ENCODE measurements around the gene GTPBP6. TPM values are rescaled to one million over a fixed set of nuclear protein-coding genes. Genes with fewer than 3 reads are reported as not detected.

Gene GTPBP6
- total and polyA plus RNA-seq, 2 donors (not counting 3 experiments of a cell fraction or from before 2014, with no cell fraction given), result 39.1 to 63.5 TPM

DNA sequence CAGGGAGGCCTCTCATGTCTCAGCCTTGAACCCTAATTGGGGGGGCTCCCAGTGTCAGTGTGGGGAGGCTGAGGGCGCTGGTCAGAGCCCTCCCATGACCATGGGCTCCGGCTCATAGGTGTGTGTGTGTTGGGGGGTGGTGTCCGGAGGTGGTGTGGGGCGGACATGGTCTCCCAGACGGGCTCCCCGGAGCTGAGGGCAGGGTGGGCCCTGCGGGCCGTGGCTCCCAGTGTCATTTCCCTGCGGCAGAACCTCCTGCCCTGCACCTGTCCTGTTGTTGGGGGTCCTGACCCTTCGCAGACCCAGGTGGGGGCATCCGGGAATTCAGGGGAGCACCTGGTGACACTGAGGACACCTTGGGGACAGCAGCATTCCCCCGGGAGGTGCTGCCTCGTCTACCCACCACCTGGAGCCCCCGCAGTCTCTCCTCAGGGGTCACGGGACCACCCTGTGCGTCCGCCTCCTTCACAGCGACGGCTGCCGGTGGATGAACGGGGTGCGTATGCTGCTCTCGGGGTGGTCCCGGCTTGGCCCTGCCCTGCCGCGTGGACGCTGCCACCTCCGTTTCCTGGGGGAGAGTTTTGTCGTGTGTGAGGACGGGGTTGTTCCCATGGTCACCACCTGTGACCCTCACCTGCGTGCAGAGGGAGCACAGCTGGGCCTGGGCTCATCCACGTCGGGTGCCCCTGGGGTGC lies 14.5 kb upstream of the GTPBP6 start:
- Histone ChIP-seq H3K79me2 (ENCODE audit: control insufficient read depth, insufficient read depth, low read length) (no peaks in the 10 kb centered on the region), H3K27me3 (ENCODE audit: control insufficient read depth in 2 of 2, insufficient read depth in 2 of 2, low read length in 2 of 2) (peaks cover 0 to 3% of the 10 kb centered on the region in 2 experiments), H3K27ac (ENCODE audit: insufficient read depth, low read depth, low read length) (no peak overlapping the region), H3K4me3 (replicated peaks in 1 of 3; ENCODE audit: insufficient read depth in 1 of 3, low read depth in 1 of 3, low read length in 3 of 3) (no peak overlapping the region), H4K20me1 (replicated peaks; ENCODE audit: control insufficient read depth, extremely low read depth, insufficient read depth, low read length) (no peaks in the 10 kb centered on the region), H3K36me3 (ENCODE audit: control insufficient read depth in 2 of 2, extremely low read depth in 1 of 2, insufficient read depth in 2 of 2, low read length in 2 of 2) (no peaks in the 10 kb centered on the region), H3K9me3 (replicated peaks; ENCODE audit: control insufficient read depth, insufficient read depth, low read length) (no peaks in the 10 kb centered on the region), H3K4me2 (ENCODE audit: insufficient read depth, low read length) (no peak overlapping the region), H3K9me1 (replicated peaks; ENCODE audit: control insufficient read depth, extremely low read depth, insufficient read depth, low read length) (no peaks in the 10 kb centered on the region), H2AFZ (ENCODE audit: low read depth, low read length) (no peak overlapping the region), H3K4me1 (ENCODE audit: control insufficient read depth, extremely low read depth, insufficient read depth, low read length) (no peaks in the 10 kb centered on the region), H3K9ac (replicated peaks; ENCODE audit: extremely low read depth, insufficient read depth, low read length) (no peak overlapping the region)
- TF ChIP-seq MYC (IDR thresholded peaks at IDR 0.05; ENCODE audit: low read depth, low read length) (no peak), FOS (IDR thresholded peaks at IDR 0.05; ENCODE audit: borderline replicate concordance, insufficient read depth, low read length) (no peak), JUN (IDR thresholded peaks at IDR 0.05; ENCODE audit: borderline replicate concordance, insufficient read depth, insufficient read length, low read depth) (no peak), POLR2AphosphoS5 (IDR thresholded peaks at IDR 0.05; ENCODE audit: insufficient read depth, low read depth, low read length) (no peak), POLR2A (IDR thresholded peaks at IDR 0.05; ENCODE audit: low read depth, low read length) (no peak), GATA2 (IDR thresholded peaks at IDR 0.05; ENCODE audit: insufficient read depth, insufficient read length, low read depth, low read length) (no peak), EZH2 (IDR thresholded peaks at IDR 0.05; ENCODE audit: borderline replicate concordance, low read depth, low read length, severe bottlenecking) (no peak)
- TF ChIP-seq, protein P1, sequence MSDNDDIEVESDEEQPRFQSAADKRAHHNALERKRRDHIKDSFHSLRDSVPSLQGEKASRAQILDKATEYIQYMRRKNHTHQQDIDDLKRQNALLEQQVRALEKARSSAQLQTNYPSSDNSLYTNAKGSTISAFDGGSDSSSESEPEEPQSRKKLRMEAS (IDR thresholded peaks at IDR 0.05; ENCODE audit: insufficient read depth, insufficient read length), result no peak
- TF ChIP-seq, protein P2, sequence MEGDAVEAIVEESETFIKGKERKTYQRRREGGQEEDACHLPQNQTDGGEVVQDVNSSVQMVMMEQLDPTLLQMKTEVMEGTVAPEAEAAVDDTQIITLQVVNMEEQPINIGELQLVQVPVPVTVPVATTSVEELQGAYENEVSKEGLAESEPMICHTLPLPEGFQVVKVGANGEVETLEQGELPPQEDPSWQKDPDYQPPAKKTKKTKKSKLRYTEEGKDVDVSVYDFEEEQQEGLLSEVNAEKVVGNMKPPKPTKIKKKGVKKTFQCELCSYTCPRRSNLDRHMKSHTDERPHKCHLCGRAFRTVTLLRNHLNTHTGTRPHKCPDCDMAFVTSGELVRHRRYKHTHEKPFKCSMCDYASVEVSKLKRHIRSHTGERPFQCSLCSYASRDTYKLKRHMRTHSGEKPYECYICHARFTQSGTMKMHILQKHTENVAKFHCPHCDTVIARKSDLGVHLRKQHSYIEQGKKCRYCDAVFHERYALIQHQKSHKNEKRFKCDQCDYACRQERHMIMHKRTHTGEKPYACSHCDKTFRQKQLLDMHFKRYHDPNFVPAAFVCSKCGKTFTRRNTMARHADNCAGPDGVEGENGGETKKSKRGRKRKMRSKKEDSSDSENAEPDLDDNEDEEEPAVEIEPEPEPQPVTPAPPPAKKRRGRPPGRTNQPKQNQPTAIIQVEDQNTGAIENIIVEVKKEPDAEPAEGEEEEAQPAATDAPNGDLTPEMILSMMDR (IDR thresholded peaks at IDR 0.05; ENCODE audit: extremely low read depth in 1 of 2, insufficient read depth in 1 of 2, low read depth in 1 of 2, low read length in 2 of 2), result no peak
- dilution Hi-C loops (cut with MboI; ENCODE audit: extremely low pct_ligation_motif_present, low sequenced_read_pairs) (no loop called here), intact Hi-C loops (cut with micrococcal nuclease) (no loop called here)
- no peak for DNase-seq (ENCODE audit: low read depth, low spot score)
- FAIRE-seq, result no peak
- no TSS peak for BruUV-seq (replicated peaks)
- CTCF ChIA-PET, result no interaction called here
- POLR2A ChIA-PET, result no interaction called here
